Left kidney (tissue), 2 donors: ENCODE measurements around the gene TTLL6. TPM values are rescaled to one million over a fixed set of nuclear protein-coding genes. Genes with fewer than 3 reads are reported as not detected.

Experiments used
- DNase-seq: peaks from one replicate; pipeline ENCODE4 v3.0.0-alpha.2; 2013
- polyA plus RNA-seq: library from polyadenylated mRNA; unstranded; fragments of 120-200 nt; gene quantifications from one replicate; pipeline ENCODE4 v1.2.1, GENCODE V29; 2013; ENCODE audit not compliant: insufficient read length

Gene TTLL6
- polyA plus RNA-seq, 1 donor = 0.35 TPM

- DNase-seq = no peak
Observed at GRCh38 chr17:48760411-48760810, 56.6 kb downstream of the TTLL6 start.

- no peak for DNase-seq
Observed at GRCh38 chr17:48759288-48759687, 57.7 kb downstream of the TTLL6 start.

GRCh38 chr17:48757524-48757961 lies 59.5 kb downstream of the TTLL6 start:
- no peak for DNase-seq

DNA sequence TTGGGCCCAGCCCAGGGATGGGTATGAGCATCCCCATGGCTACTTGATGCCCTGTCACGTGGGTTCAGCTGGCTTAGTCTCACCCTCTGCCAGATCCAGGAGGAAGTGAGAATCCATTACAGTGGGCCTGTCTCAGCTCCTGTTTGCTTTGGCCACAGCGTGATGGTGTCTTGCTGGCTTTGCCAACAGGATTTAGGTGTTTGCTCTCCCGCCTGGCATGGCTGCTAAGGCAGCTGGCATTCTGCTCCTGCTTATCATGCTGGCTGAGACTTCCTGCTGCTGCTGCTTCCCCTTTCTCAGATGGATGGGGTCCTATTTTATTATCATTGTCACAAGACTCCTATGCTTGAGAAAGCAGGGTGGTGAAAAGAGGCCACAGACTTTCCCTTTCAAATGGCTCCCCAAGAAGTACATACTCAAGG lies 60.2 kb downstream of the TTLL6 start:
- DNase-seq = no peak

- no peak for DNase-seq
Observed at GRCh38 chr17:48755356-48755755, 61.7 kb downstream of the TTLL6 start.

- DNase-seq = no peak
Observed at GRCh38 chr17:48754500-48755261, 62.3 kb downstream of the TTLL6 start.

- DNase-seq = no peak
Observed at GRCh38 chr17:48753794-48754499, 63.1 kb downstream of the TTLL6 start.

- DNase-seq = no peak
Observed at GRCh38 chr17:48752399-48753288, 64.4 kb downstream of the TTLL6 start.

- no peak for DNase-seq
Observed at GRCh38 chr17:48751733-48752398, 65.2 kb downstream of the TTLL6 start.

GRCh38 chr17:48751172-48751571 lies 65.9 kb downstream of the TTLL6 start:
- no peak for DNase-seq

DNA sequence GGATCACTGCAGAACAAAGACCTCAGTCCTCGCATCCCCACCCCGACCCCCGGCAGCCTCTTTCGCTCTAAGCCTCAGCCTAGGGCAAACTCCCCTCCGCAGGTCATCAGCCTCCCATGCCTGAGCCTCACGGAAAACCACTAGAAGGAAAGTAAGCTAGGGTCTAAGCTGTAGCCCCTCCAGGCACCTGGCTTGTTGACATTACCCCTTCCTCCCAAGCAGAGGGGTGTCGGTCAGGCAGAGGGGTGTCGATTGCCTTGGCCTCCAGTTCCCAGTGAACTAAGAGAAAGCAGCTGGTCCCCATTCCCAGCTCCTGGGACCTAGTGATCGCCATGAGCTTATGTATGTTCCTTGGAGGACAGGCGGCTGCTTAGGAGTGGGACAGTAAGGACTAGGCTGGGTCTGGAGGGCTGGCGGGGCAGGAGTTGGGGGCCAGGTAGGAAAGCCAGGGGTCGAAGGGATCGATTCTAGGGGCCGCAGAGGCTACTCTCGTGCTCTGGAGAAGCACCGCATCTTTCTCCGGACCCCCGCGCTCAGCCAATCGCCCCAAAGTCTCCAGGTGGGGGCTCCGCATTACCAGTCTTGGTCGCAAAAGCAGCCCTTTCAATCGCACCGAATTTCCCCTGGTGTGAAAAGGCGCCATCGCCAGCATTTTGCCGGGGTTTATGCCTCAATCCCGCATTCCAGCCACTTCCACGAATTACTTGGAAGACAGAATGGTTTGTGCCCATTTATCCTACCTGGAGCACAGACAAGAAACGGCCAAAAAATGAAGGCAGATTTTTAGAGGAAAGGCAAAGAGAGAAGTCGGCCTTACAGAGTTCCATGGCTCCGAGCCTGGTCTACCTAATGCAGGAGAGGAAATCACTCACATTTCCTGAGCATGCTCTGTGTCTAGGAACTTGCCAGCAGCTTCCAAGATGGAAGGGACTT lies 67.1 kb downstream of the TTLL6 start:
- DNase-seq = no peak

- no peak for DNase-seq
Observed at GRCh38 chr17:48748718-48749566, 68.1 kb downstream of the TTLL6 start.

- no peak for DNase-seq
Observed at GRCh38 chr17:48747445-48748363, 69.3 kb downstream of the TTLL6 start.

DNA sequence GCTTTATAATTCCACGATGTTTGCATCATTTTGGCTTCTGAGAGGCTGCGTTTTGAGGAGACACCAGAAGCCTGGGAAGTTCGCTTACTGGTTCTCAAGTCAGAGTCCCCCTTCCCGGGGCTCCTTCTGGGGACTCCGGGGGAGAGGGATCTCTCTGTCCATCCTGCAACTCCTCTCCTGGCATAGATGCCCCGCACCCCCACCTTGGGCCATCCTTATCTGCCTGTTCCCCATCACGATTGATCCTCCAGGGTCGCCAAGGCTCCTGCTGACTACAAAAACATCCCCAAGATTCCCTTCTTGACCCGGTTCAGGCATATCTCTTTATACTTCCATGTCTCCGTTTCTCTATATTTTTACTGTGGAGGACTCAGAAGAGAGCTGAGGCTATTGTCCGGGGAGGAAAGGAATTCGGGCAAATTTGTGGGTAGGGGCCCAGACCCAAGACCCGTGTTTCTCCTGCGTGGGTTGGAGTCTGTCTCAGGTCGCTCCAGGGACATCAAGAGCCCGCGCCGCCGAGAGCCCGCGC lies 70.0 kb downstream of the TTLL6 start:
- no peak for DNase-seq

DNA sequence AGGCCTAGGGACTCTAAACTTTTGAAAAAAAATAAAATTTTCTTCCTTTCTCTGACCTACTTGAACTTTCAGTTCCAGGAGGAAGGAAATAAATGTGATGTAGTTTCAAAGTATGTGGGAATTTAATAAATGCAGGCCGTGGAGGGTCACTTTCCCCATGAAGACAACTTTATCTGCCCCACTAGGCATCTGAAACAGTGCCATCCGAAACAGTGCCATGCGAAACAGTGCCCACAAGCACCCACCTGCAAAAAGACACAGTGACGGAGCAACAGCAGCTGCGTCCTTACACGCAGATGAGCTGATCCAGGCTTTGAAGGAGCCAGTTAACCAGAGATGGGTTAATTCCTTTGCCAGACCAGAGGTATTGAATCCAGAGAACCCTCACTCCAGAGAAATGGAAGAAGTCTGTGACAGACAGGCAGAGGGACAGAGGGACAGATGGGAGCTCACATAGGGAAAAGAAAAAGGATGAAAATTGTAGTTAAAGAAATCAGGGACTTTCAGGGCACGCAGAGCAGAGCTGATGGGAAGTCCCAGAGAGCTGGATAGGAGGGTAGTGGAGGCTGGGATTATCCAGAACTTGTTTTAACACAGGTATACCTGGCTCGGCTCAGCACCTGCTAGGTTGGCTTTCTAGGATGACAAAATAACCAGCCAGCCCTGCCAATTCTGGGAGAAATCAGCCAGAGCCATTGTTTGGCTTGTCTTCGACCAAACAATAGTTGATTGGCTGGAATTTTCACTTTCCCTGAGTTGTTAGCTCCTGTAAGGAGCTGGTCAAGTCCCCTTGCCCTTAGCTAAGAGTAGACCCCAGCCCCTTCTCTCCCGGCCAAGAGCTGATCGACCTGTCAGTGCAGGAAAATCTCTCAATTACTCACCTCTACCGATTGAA lies 71.4 kb downstream of the TTLL6 start:
- DNase-seq = no peak

- no peak for DNase-seq
Observed at GRCh38 chr17:48740537-48740936, 76.5 kb downstream of the TTLL6 start.

GRCh38 chr17:48738803-48739526 lies 78.1 kb downstream of the TTLL6 start:
- no peak for DNase-seq
